HepG2 (cell line): ENCODE measurements around the gene PAQR6. TPM values are rescaled to one million over a fixed set of nuclear protein-coding genes. Genes with fewer than 3 reads are reported as not detected.

Experiments used
- CCDC6 ChIP-seq: sonication (generic); formaldehyde crosslinking; IDR thresholded peaks from 2 replicates; pipeline ENCODE4 v1.8.1; 2022; ENCODE audit warnings: mild to moderate bottlenecking, missing genetic modification reagents, moderate library complexity
- CHD4 ChIP-seq: fragments of 200-600 bp; sonication (generic); IDR thresholded peaks from 2 replicates; pipeline ENCODE4 v1.7.0; 2017; ENCODE audit warnings: mild to moderate bottlenecking, low read length, borderline replicate concordance
- EEA1 ChIP-seq: sonication (generic); formaldehyde crosslinking; IDR thresholded peaks from 2 replicates; pipeline ENCODE4 v1.5.1; 2020; ENCODE audit warnings: mild to moderate bottlenecking, missing genetic modification reagents, borderline replicate concordance
- ELF4 ChIP-seq: sonication (generic); formaldehyde crosslinking; IDR thresholded peaks from 2 replicates; pipeline ENCODE4 v1.5.0; 2020; ENCODE audit warnings: missing genetic modification reagents, mild to moderate bottlenecking, moderate library complexity, borderline replicate concordance
- HCFC1 ChIP-seq: fragments of 150-350 bp; IDR thresholded peaks from 2 replicates; pipeline ENCODE4 v1.6.1; 2014; ENCODE audit warnings: low read depth, low read length
- JDP2 ChIP-seq: sonication (generic); formaldehyde crosslinking; IDR thresholded peaks from 2 replicates; pipeline ENCODE4 v1.8.1; 2022; ENCODE audit warnings: missing genetic modification reagents, borderline replicate concordance
- KDM6A ChIP-seq: IDR thresholded peaks from 2 replicates; pipeline ENCODE4 v1.6.1; 2016; ENCODE audit warnings: low read depth
- KLF16 ChIP-seq, 2 experiments: sonication (generic) in 1 of 2; formaldehyde crosslinking in 1 of 2; IDR thresholded peaks; 2 replicates each; pipeline versions ENCODE4 v1.6.1 to v1.8.0; 2016 to 2023; ENCODE audit warnings: missing genetic modification reagents in 2 of 2, missing compliant biosample characterization in 1 of 2
- MATR3 ChIP-seq: sonication (generic); formaldehyde crosslinking; IDR thresholded peaks from 2 replicates; pipeline ENCODE4 v1.4.0; 2020; ENCODE audit warnings: missing genetic modification reagents
- NFATC3 ChIP-seq: sonication (generic); formaldehyde crosslinking; IDR thresholded peaks from 2 replicates; pipeline ENCODE4 v1.5.1; 2020; ENCODE audit warnings: mild to moderate bottlenecking, missing genetic modification reagents
- NFE2L1 ChIP-seq: sonication (generic); formaldehyde crosslinking; IDR thresholded peaks from 2 replicates; pipeline ENCODE4 v1.4.0; 2020; ENCODE audit warnings: missing genetic modification reagents, mild to moderate bottlenecking, borderline replicate concordance
- NFE2L2 ChIP-seq: fragments of 150-350 bp; IDR thresholded peaks from 2 replicates; pipeline ENCODE4 v1.6.1; 2014; ENCODE audit warnings: low read length
- NFRKB ChIP-seq: fragments of 450-650 bp; IDR thresholded peaks from 2 replicates; pipeline ENCODE4 v1.6.1; 2017
- PBX2 ChIP-seq: IDR thresholded peaks from 2 replicates; pipeline ENCODE4 v1.6.1; 2016; ENCODE audit warnings: control low read depth
- SAP130 ChIP-seq: IDR thresholded peaks from 2 replicates; pipeline ENCODE4 v1.6.1; 2016; ENCODE audit warnings: low read depth
- SP2 ChIP-seq: sonication (generic); formaldehyde crosslinking; IDR thresholded peaks from 2 replicates; pipeline ENCODE4 v1.5.1; 2020; ENCODE audit warnings: mild to moderate bottlenecking, missing genetic modification reagents
- ZBTB1 ChIP-seq: sonication (generic); formaldehyde crosslinking; IDR thresholded peaks from 2 replicates; pipeline ENCODE4 v1.4.0; 2020; ENCODE audit warnings: missing genetic modification reagents, borderline replicate concordance
- ZNF121 ChIP-seq: sonication (generic); formaldehyde crosslinking; IDR thresholded peaks from 2 replicates; pipeline ENCODE4 v1.5.0; 2020; ENCODE audit warnings: mild to moderate bottlenecking, missing genetic modification reagents
- ZNF276 ChIP-seq: sonication (generic); formaldehyde crosslinking; IDR thresholded peaks from 2 replicates; pipeline ENCODE4 v1.4.0; 2020; ENCODE audit warnings: mild to moderate bottlenecking, low read depth, missing genetic modification reagents
- ZNF354B ChIP-seq: sonication (generic); formaldehyde crosslinking; IDR thresholded peaks from 2 replicates; pipeline ENCODE4 v1.8.0; 2022; ENCODE audit warnings: mild to moderate bottlenecking, missing genetic modification reagents
- ZNF496 ChIP-seq: sonication (generic); formaldehyde crosslinking; IDR thresholded peaks from 2 replicates; pipeline ENCODE4 v1.8.1; 2023; ENCODE audit warnings: mild to moderate bottlenecking, moderate library complexity, missing genetic modification reagents; ENCODE audit not compliant: insufficient replicate concordance
- ZNF547 ChIP-seq: sonication (generic); formaldehyde crosslinking; IDR thresholded peaks from 2 replicates; pipeline ENCODE4 v1.5.1; 2020; ENCODE audit warnings: mild to moderate bottlenecking, missing genetic modification reagents
- ZNF564 ChIP-seq: sonication (generic); formaldehyde crosslinking; IDR thresholded peaks from 2 replicates; pipeline ENCODE4 v1.8.1; 2023; ENCODE audit warnings: mild to moderate bottlenecking, missing genetic modification reagents
- ZNF614 ChIP-seq: IDR thresholded peaks from 2 replicates; pipeline ENCODE4 v1.6.1; 2018; ENCODE audit warnings: missing biosample characterization, missing genetic modification reagents, inconsistent platforms, borderline replicate concordance
- ZNF616 ChIP-seq: sonication (generic); formaldehyde crosslinking; IDR thresholded peaks from 2 replicates; pipeline ENCODE4 v1.5.0; 2020; ENCODE audit warnings: low read depth, mild to moderate bottlenecking, missing genetic modification reagents
- ZNF652 ChIP-seq: IDR thresholded peaks from 2 replicates; pipeline ENCODE4 v1.6.1; 2016; ENCODE audit warnings: low read depth, borderline replicate concordance
- ZNF710 ChIP-seq: sonication (generic); formaldehyde crosslinking; IDR thresholded peaks from 2 replicates; pipeline ENCODE4 v1.5.0; 2020; ENCODE audit warnings: mild to moderate bottlenecking, missing genetic modification reagents, borderline replicate concordance
- ZNF75D ChIP-seq: sonication (generic); formaldehyde crosslinking; IDR thresholded peaks from 2 replicates; pipeline ENCODE4 v1.8.1; 2023; ENCODE audit warnings: missing genetic modification reagents, mild to moderate bottlenecking, borderline replicate concordance
- polyA plus RNA-seq, 8 experiments: library from polyadenylated mRNA; depleted of rRNA in 3 of 8; stranded (reverse) in 7 of 8; unstranded in 1 of 8; fragments of >200 nt; fragmentation: Illumina TruSeq in 4 of 8; extraction: Trizol in 4 of 8; gene quantifications; 2 replicates each; pipeline versions ENCODE4 v1.2.1 to v1.2.3, GENCODE V29; 2011 to 2016; ENCODE audit warnings: low read depth in 4 of 8, missing spikeins in 1 of 8, mixed read lengths in 1 of 8; ENCODE audit not compliant: insufficient read depth in 1 of 8
- total RNA-seq, 5 experiments: library from RNA; depleted of rRNA; stranded (reverse); fragments of >200 nt; fragmentation: Illumina TruSeq; extraction: Trizol; gene quantifications; 2 replicates each; pipeline ENCODE4 v1.2.3, GENCODE V29; 2016; ENCODE audit warnings: low read depth in 1 of 5

Gene PAQR6
- total and polyA plus RNA-seq, 2 of the 13 experiments (the other 11 are each of a cell fraction or from before 2014, with no cell fraction given) = 0.82 to 1.4 TPM

- TF ChIP-seq ZNF276 (CRISPR knock-in tag) = no peak
- TF ChIP-seq ZNF75D (CRISPR knock-in tag) = no peak
- no peak for TF ChIP-seq ZNF614 (CRISPR knock-in tag)
- TF ChIP-seq CCDC6 (CRISPR knock-in tag) = no peak; the same call in 1 of the 2 replicates
- 0 out of 2 replicates have a peak, but pooled peaks have one; percentile 54 for TF ChIP-seq CHD4
- TF ChIP-seq NFE2L1 (CRISPR knock-in tag) = no peak
- no peak for TF ChIP-seq ZNF547 (CRISPR knock-in tag)
- TF ChIP-seq NFATC3 (CRISPR knock-in tag) = no peak
- TF ChIP-seq ZNF354B (CRISPR knock-in tag) = no peak
- no peak for TF ChIP-seq KDM6A (CRISPR knock-in tag)
- TF ChIP-seq ZNF710 (CRISPR knock-in tag) = no peak
- TF ChIP-seq ZNF616 (CRISPR knock-in tag) = no peak
- no peak for TF ChIP-seq ZNF121 (CRISPR knock-in tag)
- peak; percentile 86 for TF ChIP-seq SAP130
- no peak for TF ChIP-seq NFE2L2
- TF ChIP-seq HCFC1 = peak; percentile 74
- no peak for TF ChIP-seq ZNF564 (CRISPR knock-in tag)
- no peak for TF ChIP-seq MATR3 (CRISPR knock-in tag)
- TF ChIP-seq ZBTB1 = no peak
- TF ChIP-seq JDP2 (CRISPR knock-in tag) = no peak
- no peak for TF ChIP-seq ZNF496 (CRISPR knock-in tag)
- TF ChIP-seq ELF4 (CRISPR knock-in tag) = peak; percentile 30; the same call in 1 of the 2 replicates
- no peak for TF ChIP-seq NFRKB
- TF ChIP-seq ZNF652 (CRISPR knock-in tag) = no peak
- no peak for TF ChIP-seq EEA1 (CRISPR knock-in tag)
- no peak for TF ChIP-seq PBX2 (CRISPR knock-in tag)
- peak; percentile 81 for TF ChIP-seq SP2
- TF ChIP-seq KLF16 (CRISPR knock-in tag; IDR thresholded peaks at IDR 0.05) = 0 out of 4 replicates have a peak, but pooled peaks of 1 of the 2 experiments have one; percentile 46
Observed at GRCh38 chr1:156193488-156194299, 54.2 kb downstream of the PAQR6 start, which contains the start of gene SLC25A44 (continued).
